HFFc6 (cell line): Measurements from ENCODE around the gene TMEM14C. TPM values are rescaled to one million over a fixed set of nuclear protein-coding genes. Genes with fewer than 3 reads are reported as not detected.

Experiments
- DNase-seq: peaks from one replicate; pipeline ENCODE4 v3.0.0-alpha.2; 2018
- H3K27ac Mint-ChIP-seq: 2 replicates; pipeline ENCODE4 v1.8.0; 2020; ENCODE audit warnings: mild to moderate bottlenecking, mixed read lengths
- H3K27me3 Mint-ChIP-seq: 2 replicates; pipeline ENCODE4 v1.8.0; 2021; ENCODE audit warnings: mild to moderate bottlenecking, moderate library complexity, mixed read lengths; ENCODE audit not compliant: insufficient read depth
- H3K36me3 Mint-ChIP-seq: 2 replicates; pipeline ENCODE4 v1.8.0; 2021; ENCODE audit warnings: low read depth, mixed read lengths
- H3K4me1 Mint-ChIP-seq: 2 replicates; pipeline ENCODE4 v1.8.0; 2020; ENCODE audit warnings: low read depth, mixed read lengths
- H3K4me3 Mint-ChIP-seq: 2 replicates; pipeline ENCODE4 v1.8.0; 2020; ENCODE audit warnings: mild to moderate bottlenecking, moderate library complexity, mixed read lengths
- H3K9me3 Mint-ChIP-seq: 2 replicates; pipeline ENCODE4 v1.8.0; 2020; ENCODE audit warnings: mild to moderate bottlenecking, mixed read lengths
- total RNA-seq, 6 experiments: library from RNA; stranded (reverse); fragmentation: NEBNext Ultra II Directional; extraction: Animal tissue kit (Norgen Biotek cat#: 25700); gene quantifications; 2 replicates in 1 of 6; 3 replicates in 5 of 6; pipeline ENCODE4 v1.2.3, GENCODE V29; 2021
- TF ChIP-seq, protein P1 (sequence below): fragments of 200-600 bp; sonication (generic); IDR thresholded peaks from 2 replicates; pipeline ENCODE4 v1.5.0; 2021; ENCODE audit warnings: antibody characterized with exemption, mild to moderate bottlenecking

The TMEM14C gene
- total RNA-seq, 6 experiments from 2014 or later = 140 to 158 (median 145) TPM

- TF ChIP-seq, protein P1, sequence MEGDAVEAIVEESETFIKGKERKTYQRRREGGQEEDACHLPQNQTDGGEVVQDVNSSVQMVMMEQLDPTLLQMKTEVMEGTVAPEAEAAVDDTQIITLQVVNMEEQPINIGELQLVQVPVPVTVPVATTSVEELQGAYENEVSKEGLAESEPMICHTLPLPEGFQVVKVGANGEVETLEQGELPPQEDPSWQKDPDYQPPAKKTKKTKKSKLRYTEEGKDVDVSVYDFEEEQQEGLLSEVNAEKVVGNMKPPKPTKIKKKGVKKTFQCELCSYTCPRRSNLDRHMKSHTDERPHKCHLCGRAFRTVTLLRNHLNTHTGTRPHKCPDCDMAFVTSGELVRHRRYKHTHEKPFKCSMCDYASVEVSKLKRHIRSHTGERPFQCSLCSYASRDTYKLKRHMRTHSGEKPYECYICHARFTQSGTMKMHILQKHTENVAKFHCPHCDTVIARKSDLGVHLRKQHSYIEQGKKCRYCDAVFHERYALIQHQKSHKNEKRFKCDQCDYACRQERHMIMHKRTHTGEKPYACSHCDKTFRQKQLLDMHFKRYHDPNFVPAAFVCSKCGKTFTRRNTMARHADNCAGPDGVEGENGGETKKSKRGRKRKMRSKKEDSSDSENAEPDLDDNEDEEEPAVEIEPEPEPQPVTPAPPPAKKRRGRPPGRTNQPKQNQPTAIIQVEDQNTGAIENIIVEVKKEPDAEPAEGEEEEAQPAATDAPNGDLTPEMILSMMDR = no peak
- Mint-ChIP-seq H3K4me1 (no peaks in the 10 kb centered on the region), H3K9me3 (no peaks in the 10 kb centered on the region), H3K4me3 (no peak overlapping the region), H3K36me3 (no peaks in the 10 kb centered on the region), H3K27ac (no peak overlapping the region), H3K27me3 (peaks cover 4% of the 10 kb centered on the region)
- no peak for DNase-seq
Measured at GRCh38 chr6:10684618-10685017, 38.3 kb upstream of the TMEM14C start.

GRCh38 chr6:10685092-10685915 lies 37.6 kb upstream of the TMEM14C start:
- no peak overlapping the region for H3K4me3 Mint-ChIP-seq
- H3K27me3 Mint-ChIP-seq = peaks cover 4% of the 10 kb centered on the region
- H3K36me3 Mint-ChIP-seq = no peaks in the 10 kb centered on the region
- no peak overlapping the region for H3K27ac Mint-ChIP-seq
- no peaks in the 10 kb centered on the region for H3K4me1 Mint-ChIP-seq
- H3K9me3 Mint-ChIP-seq = no peaks in the 10 kb centered on the region
- TF ChIP-seq, protein P1 = no peak
- no peak for DNase-seq

DNA sequence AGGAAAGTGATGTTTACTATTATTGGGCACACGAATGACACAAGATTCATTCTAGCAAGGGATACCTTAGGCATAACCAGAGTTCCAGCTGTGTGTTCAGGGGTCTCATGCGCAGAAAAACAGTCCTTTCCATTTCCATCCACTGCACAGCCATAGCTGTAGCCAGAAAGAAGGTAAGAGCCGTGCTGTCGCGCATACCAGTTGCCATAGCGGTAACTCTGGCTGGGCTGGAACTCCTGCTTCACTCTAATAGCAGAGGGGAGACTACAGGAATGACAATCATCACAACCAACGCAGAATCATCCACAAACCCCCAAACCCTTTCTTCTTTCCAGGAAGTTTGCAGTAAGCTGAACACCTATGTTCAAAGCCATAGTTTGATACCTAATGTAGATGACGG lies 36.0 kb upstream of the TMEM14C start:
- Mint-ChIP-seq H3K36me3 (no peaks in the 10 kb centered on the region), H3K4me1 (no peaks in the 10 kb centered on the region), H3K27ac (no peak overlapping the region), H3K9me3 (no peaks in the 10 kb centered on the region), H3K27me3 (peaks cover 6% of the 10 kb centered on the region), H3K4me3 (no peak overlapping the region)
- TF ChIP-seq, protein P1 = no peak
- DNase-seq = no peak

DNA sequence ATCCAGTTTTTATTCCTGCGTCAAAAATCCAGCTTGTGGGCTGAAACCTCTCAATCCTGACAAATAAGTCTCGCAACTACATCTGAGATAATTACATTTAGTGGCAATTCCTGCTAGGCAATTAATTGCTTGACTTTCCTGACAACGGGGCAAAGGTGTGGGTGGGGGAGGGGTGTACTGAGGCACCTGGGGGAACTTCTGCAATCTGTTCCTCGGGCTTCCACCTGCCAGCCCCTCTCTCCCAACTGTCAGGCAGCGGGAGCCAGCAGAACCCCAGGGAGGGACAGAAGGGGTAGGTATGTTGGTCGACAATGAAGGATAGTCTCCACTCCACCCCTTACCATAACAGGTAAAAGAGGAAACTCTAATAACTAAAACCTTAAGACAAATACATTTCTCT lies 35.3 kb upstream of the TMEM14C start:
- Mint-ChIP-seq H3K27me3 (peaks cover 6% of the 10 kb centered on the region), H3K27ac (no peak overlapping the region), H3K36me3 (no peaks in the 10 kb centered on the region), H3K9me3 (no peaks in the 10 kb centered on the region; the same call in 1 of the 2 replicates), H3K4me3 (no peak overlapping the region), H3K4me1 (peaks cover under 1% of the 10 kb centered on the region; the same call in 1 of the 2 replicates)
- DNase-seq = no peak
- TF ChIP-seq, protein P1 = no peak

GRCh38 chr6:10690651-10691445 lies 32.0 kb upstream of the TMEM14C start:
- H3K9me3 Mint-ChIP-seq = no peaks in the 10 kb centered on the region; the same call in 1 of the 2 replicates
- TF ChIP-seq, protein P1 = no peak

More at GRCh38 chr6:10690651-10691445, 32.0 kb upstream of the TMEM14C start:
- Mint-ChIP-seq H3K27ac (no peak overlapping the region), H3K27me3 (peaks cover 2% of the 10 kb centered on the region), H3K36me3 (peaks cover 18% of the 10 kb centered on the region), H3K4me1 (peaks cover 18% of the 10 kb centered on the region), H3K4me3 (no peak overlapping the region)
- DNase-seq = no peak
